Measurements from ENCODE around the gene SVOPL. TPM values are rescaled to one million over a fixed set of nuclear protein-coding genes. Genes with fewer than 3 reads are reported as not detected.

Gene SVOPL
- 1.1 TPM in 3 replicates for total RNA-seq

DNA sequence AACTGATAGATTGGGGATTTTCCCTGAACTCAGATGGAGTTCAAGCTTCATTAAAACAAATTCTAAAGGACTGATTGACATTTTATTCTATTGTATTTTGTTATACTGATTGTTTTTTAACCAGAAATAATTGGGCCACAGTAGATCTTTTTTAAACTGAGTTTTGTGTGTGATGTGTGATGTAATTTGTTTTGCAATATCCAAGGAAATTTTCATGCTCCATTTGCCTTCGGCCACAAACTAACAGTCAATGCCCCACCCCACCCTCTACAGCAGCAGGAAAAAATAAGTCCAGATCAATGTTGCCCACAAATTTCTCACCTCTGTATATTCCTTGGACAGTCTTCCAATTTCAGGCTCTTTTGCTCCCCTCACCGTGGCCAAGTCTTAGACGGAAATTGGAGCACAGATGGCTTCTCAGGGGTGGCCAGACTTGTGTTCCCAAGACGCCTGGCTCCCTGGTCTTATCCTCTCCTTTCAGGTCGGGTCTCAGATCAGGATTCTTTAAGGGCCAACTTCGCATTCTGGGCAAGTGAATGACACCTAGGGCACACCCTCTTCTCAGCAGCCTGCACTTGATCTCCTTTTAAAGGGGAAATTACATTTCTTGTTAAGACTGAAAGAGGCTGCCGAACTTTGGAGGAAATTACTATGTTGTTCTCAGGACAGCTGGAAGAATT lies at the start of gene SVOPL:
Gene SVOPL, minus strand, starts transcription at position 506 of the 680 bp plus-strand sequence. CDS start 22,317 bp downstream, outside the sequence.
- Mint-ChIP-seq H3K4me1 (no peaks in the 10 kb centered on the region), H3K27me3 (ENCODE audit: low read depth) (peaks cover 2% of the 10 kb centered on the region), H3K9me3 (no peaks in the 10 kb centered on the region), H3K4me3 (no peak within 1 kb of the TSS), H3K27ac (no peak within 1 kb of the TSS), H3K36me3 (no peaks in the 10 kb centered on the region)
- no peak for TF ChIP-seq CTCF (IDR thresholded peaks at IDR 0.05; ENCODE audit: unreplicated experiment)
- DNase-seq (ENCODE audit: low spot score in 2 of 2, unreplicated experiment in 2 of 2) = no peak

DNA sequence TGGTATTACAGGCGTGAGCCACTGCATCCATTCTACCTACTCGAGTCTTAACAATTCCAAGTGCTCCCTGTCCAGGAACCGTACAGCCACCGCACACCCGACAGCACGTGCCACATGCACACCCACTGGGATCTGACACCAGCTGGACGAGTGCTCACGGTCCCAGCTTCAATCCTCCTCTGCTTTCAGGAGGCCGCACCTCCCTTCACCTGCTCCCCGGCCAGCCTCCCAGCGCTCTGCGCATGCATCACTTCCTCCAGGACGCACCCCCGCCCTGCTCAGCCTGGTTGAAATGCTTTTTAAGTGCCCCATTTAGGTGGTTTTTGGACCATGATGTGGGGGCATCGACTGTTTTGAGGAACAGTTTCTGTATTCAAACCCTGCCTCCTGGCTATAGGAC lies 49.3 kb upstream of the SVOPL start:
- Mint-ChIP-seq H3K4me3 (no peak overlapping the region), H3K4me1 (peaks cover 22% of the 10 kb centered on the region), H3K36me3 (no peaks in the 10 kb centered on the region), H3K27me3 (ENCODE audit: low read depth) (no peaks in the 10 kb centered on the region), H3K27ac (no peak overlapping the region), H3K9me3 (no peaks in the 10 kb centered on the region)
- no peak for DNase-seq (ENCODE audit: low spot score in 2 of 2, unreplicated experiment in 2 of 2)
- no peak for TF ChIP-seq CTCF (IDR thresholded peaks at IDR 0.05; ENCODE audit: unreplicated experiment)

DNA sequence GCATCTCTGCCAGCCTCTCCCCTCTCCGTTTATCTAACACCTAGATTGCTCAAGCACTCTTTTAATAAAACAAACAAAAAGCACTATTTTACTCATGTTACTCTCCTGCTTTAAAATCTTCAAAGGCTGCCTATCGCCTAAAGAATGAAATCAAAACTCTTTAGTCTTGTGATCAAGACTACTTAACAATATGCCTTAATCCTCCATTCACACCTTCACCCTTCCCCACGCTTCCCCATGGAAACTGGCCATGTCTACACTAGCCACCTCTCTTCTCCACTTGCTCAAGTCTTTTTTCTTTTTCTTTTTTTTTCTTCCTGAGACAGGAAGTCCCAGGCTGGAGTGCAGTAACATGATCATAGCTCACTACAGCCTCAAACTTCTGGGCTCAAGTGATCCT lies 48.8 kb upstream of the SVOPL start:
- no peak for DNase-seq (ENCODE audit: low spot score in 2 of 2, unreplicated experiment in 2 of 2)
- Mint-ChIP-seq H3K4me1 (peaks cover 17% of the 10 kb centered on the region), H3K27ac (no peak overlapping the region), H3K27me3 (ENCODE audit: low read depth) (no peaks in the 10 kb centered on the region), H3K9me3 (no peaks in the 10 kb centered on the region), H3K4me3 (no peak overlapping the region), H3K36me3 (no peaks in the 10 kb centered on the region)
- no peak for TF ChIP-seq CTCF (IDR thresholded peaks at IDR 0.05; ENCODE audit: unreplicated experiment)

GRCh38 chr7:138748666-138749065 lies 47.5 kb upstream of the SVOPL start:
- no peaks in the 10 kb centered on the region for H3K36me3 Mint-ChIP-seq

GRCh38 chr7:138746073-138746472 lies 44.9 kb upstream of the SVOPL start:
- no peak for DNase-seq (ENCODE audit: low spot score in 2 of 2, unreplicated experiment in 2 of 2)
- Mint-ChIP-seq H3K9me3 (no peaks in the 10 kb centered on the region), H3K36me3 (no peaks in the 10 kb centered on the region), H3K4me1 (no peaks in the 10 kb centered on the region), H3K27me3 (ENCODE audit: low read depth) (no peaks in the 10 kb centered on the region), H3K27ac (no peak overlapping the region), H3K4me3 (no peak overlapping the region)
- no peak for TF ChIP-seq CTCF (IDR thresholded peaks at IDR 0.05; ENCODE audit: unreplicated experiment)

More at GRCh38 chr7:138748666-138749065, 47.5 kb upstream of the SVOPL start:
- Mint-ChIP-seq H3K27me3 (ENCODE audit: low read depth) (no peaks in the 10 kb centered on the region), H3K4me1 (peaks cover 12% of the 10 kb centered on the region), H3K4me3 (no peak overlapping the region), H3K9me3 (no peaks in the 10 kb centered on the region), H3K27ac (no peak overlapping the region)
- DNase-seq (ENCODE audit: low spot score in 2 of 2, unreplicated experiment in 2 of 2) = no peak
- TF ChIP-seq CTCF (IDR thresholded peaks at IDR 0.05; ENCODE audit: unreplicated experiment) = no peak
